ENCODE measurements around the gene MTUS2.

DNA sequence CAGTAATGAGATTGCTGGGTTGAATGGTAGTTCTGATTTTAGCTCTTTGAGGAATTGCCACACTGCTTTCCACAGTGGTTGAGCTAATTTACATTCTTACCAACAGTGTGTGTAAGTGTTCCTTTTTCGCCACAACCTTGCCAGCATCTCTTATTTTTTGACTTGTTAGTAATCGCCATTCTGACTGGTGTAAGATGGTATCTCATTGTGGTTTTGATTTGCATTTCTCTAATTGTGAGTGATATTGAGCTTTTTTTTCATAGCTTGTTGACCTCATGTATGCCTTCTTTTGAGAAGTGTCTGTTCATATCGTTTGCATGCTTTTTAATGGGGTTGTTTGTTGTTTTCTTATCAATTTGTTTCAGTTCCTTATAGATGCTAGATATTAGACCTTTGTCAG is 245.0 kb downstream of the MTUS2 start:
- no peak for TF ChIP-seq EZH2 (IDR thresholded peaks at IDR 0.05; ENCODE audit: borderline replicate concordance, low read depth, low read length, severe bottlenecking)
- TF ChIP-seq, protein P1, sequence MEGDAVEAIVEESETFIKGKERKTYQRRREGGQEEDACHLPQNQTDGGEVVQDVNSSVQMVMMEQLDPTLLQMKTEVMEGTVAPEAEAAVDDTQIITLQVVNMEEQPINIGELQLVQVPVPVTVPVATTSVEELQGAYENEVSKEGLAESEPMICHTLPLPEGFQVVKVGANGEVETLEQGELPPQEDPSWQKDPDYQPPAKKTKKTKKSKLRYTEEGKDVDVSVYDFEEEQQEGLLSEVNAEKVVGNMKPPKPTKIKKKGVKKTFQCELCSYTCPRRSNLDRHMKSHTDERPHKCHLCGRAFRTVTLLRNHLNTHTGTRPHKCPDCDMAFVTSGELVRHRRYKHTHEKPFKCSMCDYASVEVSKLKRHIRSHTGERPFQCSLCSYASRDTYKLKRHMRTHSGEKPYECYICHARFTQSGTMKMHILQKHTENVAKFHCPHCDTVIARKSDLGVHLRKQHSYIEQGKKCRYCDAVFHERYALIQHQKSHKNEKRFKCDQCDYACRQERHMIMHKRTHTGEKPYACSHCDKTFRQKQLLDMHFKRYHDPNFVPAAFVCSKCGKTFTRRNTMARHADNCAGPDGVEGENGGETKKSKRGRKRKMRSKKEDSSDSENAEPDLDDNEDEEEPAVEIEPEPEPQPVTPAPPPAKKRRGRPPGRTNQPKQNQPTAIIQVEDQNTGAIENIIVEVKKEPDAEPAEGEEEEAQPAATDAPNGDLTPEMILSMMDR (IDR thresholded peaks at IDR 0.05; ENCODE audit: extremely low read depth in 1 of 2, insufficient read depth in 1 of 2, low read depth in 1 of 2, low read length in 2 of 2), result no peak
